WERI-Rb-1 (cell line): ENCODE results near the gene GMDS.

Experiments
- DNase-seq: peaks from one replicate; pipeline ENCODE4 v3.0.0-alpha.2; 2020
- H3K27ac ChIP-seq: fragments of 250-450 bp; sonication (Bioruptor Pico); 2 replicates; pipeline ENCODE4 v1.5.1; 2020; ENCODE audit warnings: mild to moderate bottlenecking, moderate library complexity
- H3K27me3 ChIP-seq: fragments of 250-450 bp; sonication (Bioruptor Pico); 2 replicates; pipeline ENCODE4 v1.5.1; 2021; ENCODE audit warnings: mild to moderate bottlenecking, low read depth, moderate library complexity; ENCODE audit not compliant: insufficient read depth, severe bottlenecking
- H3K36me3 ChIP-seq: fragments of 250-450 bp; sonication (Bioruptor Pico); 2 replicates; pipeline ENCODE4 v1.5.1; 2020; ENCODE audit warnings: mild to moderate bottlenecking, moderate library complexity
- H3K4me3 ChIP-seq: 2 replicates; pipeline ENCODE4 v1.5.1; 2011; ENCODE audit warnings: low read depth, mild to moderate bottlenecking, control low read depth, low read length
- H3K9me3 ChIP-seq: fragments of 250-450 bp; sonication (Bioruptor Pico); 2 replicates; pipeline ENCODE4 v1.5.1; 2021; ENCODE audit warnings: mild to moderate bottlenecking, moderate library complexity; ENCODE audit not compliant: severe bottlenecking
- CTCF ChIP-seq: IDR thresholded peaks from 2 replicates; pipeline ENCODE4 v1.5.1; 2011; ENCODE audit warnings: low read depth, mild to moderate bottlenecking, control low read depth, inconsistent platforms, low read length

Gene GMDS

GRCh38 chr6:1747003-1747402 lies 498.4 kb downstream of the GMDS start:
- no peaks in the 10 kb centered on the region for H3K9me3 ChIP-seq
- H3K4me3 ChIP-seq: no peak overlapping the region
- no peaks in the 10 kb centered on the region for H3K27me3 ChIP-seq
- H3K27ac ChIP-seq: no peak overlapping the region
- DNase-seq: no peak
- TF ChIP-seq CTCF: no peak
- no peaks in the 10 kb centered on the region for H3K36me3 ChIP-seq

- H3K9me3 ChIP-seq: no peaks in the 10 kb centered on the region
- no peak for DNase-seq
- H3K27ac ChIP-seq: no peak overlapping the region
- no peaks in the 10 kb centered on the region for H3K27me3 ChIP-seq
- no peaks in the 10 kb centered on the region for H3K36me3 ChIP-seq
- TF ChIP-seq CTCF: no peak
- H3K4me3 ChIP-seq: no peak overlapping the region
Measured at GRCh38 chr6:1745814-1746213, 499.6 kb downstream of the GMDS start.

GRCh38 chr6:1744543-1744942 lies 500.9 kb downstream of the GMDS start:
- TF ChIP-seq CTCF: no peak
- no peaks in the 10 kb centered on the region for H3K36me3 ChIP-seq
- H3K27me3 ChIP-seq: no peaks in the 10 kb centered on the region

GRCh38 chr6:1739680-1740079 lies 505.7 kb downstream of the GMDS start:
- Histone ChIP-seq H3K4me3 (no peak overlapping the region), H3K9me3 (no peaks in the 10 kb centered on the region), H3K36me3 (no peaks in the 10 kb centered on the region), H3K27me3 (no peaks in the 10 kb centered on the region), H3K27ac (no peak overlapping the region)
- no peak for TF ChIP-seq CTCF
- DNase-seq: no peak

More at GRCh38 chr6:1744543-1744942, 500.9 kb downstream of the GMDS start:
- Histone ChIP-seq H3K9me3 (no peaks in the 10 kb centered on the region), H3K4me3 (no peak overlapping the region), H3K27ac (no peak overlapping the region)
- no peak for DNase-seq

- DNase-seq: no peak
- no peak for TF ChIP-seq CTCF
- H3K27me3 ChIP-seq: no peaks in the 10 kb centered on the region
- H3K36me3 ChIP-seq: no peaks in the 10 kb centered on the region
- H3K9me3 ChIP-seq: no peaks in the 10 kb centered on the region
- H3K4me3 ChIP-seq: no peak overlapping the region
- no peak overlapping the region for H3K27ac ChIP-seq
Measured at GRCh38 chr6:1739220-1739619, 506.2 kb downstream of the GMDS start.

- H3K27ac ChIP-seq: no peak overlapping the region
- H3K4me3 ChIP-seq: no peak overlapping the region
- no peaks in the 10 kb centered on the region for H3K9me3 ChIP-seq
- TF ChIP-seq CTCF: no peak
- H3K27me3 ChIP-seq: no peaks in the 10 kb centered on the region
- no peaks in the 10 kb centered on the region for H3K36me3 ChIP-seq
- peak; percentile 52 for DNase-seq
Measured at GRCh38 chr6:1738558-1739081, 506.8 kb downstream of the GMDS start.
